ENCODE measurements around the gene ATP1B1.

The ATP1B1 gene

GRCh38 chr1:169133228-169133576, 26.7 kb downstream of the ATP1B1 start:
- in situ Hi-C loops (cut with MboI; ENCODE audit: low sequenced_read_pairs, unreplicated experiment): no loop called here
- DNase-seq (ENCODE audit: low spot score): no peak
- no peak for TF ChIP-seq CTCF (IDR thresholded peaks at IDR 0.05; ENCODE audit: borderline replicate concordance, control extremely low read depth, extremely low read depth, insufficient read depth, missing control alignments)

- peak; percentile 53 for TF ChIP-seq CTCF (IDR thresholded peaks at IDR 0.05; ENCODE audit: borderline replicate concordance, control extremely low read depth, extremely low read depth, insufficient read depth, missing control alignments)
- in situ Hi-C loops (cut with MboI; ENCODE audit: low sequenced_read_pairs, unreplicated experiment): no loop called here
- DNase-seq (ENCODE audit: low spot score): no peak
These were observed 27.5 kb downstream of the ATP1B1 start for GRCh38 chr1:169133801-169134502.

- TF ChIP-seq CTCF (IDR thresholded peaks at IDR 0.05; ENCODE audit: borderline replicate concordance, control extremely low read depth, extremely low read depth, insufficient read depth, missing control alignments): no peak
- in situ Hi-C loops (cut with MboI; ENCODE audit: low sequenced_read_pairs, unreplicated experiment): no loop called here
- DNase-seq (ENCODE audit: low spot score): no peak
These were observed 30.9 kb downstream of the ATP1B1 start for GRCh38 chr1:169137357-169137756.

- DNase-seq (ENCODE audit: low spot score): peak; percentile 72
- in situ Hi-C loops (cut with MboI; ENCODE audit: low sequenced_read_pairs, unreplicated experiment): no loop called here
- no peak for TF ChIP-seq CTCF (IDR thresholded peaks at IDR 0.05; ENCODE audit: borderline replicate concordance, control extremely low read depth, extremely low read depth, insufficient read depth, missing control alignments)
These were observed 32.6 kb downstream of the ATP1B1 start for GRCh38 chr1:169138866-169139670.

- no peak for DNase-seq (ENCODE audit: low spot score)
- in situ Hi-C loops (cut with MboI; ENCODE audit: low sequenced_read_pairs, unreplicated experiment): no loop called here
- TF ChIP-seq CTCF (IDR thresholded peaks at IDR 0.05; ENCODE audit: borderline replicate concordance, control extremely low read depth, extremely low read depth, insufficient read depth, missing control alignments): no peak
These were observed 34.9 kb downstream of the ATP1B1 start for GRCh38 chr1:169141356-169141755.

GRCh38 chr1:169142129-169142528, 35.6 kb downstream of the ATP1B1 start:
- no peak for TF ChIP-seq CTCF (IDR thresholded peaks at IDR 0.05; ENCODE audit: borderline replicate concordance, control extremely low read depth, extremely low read depth, insufficient read depth, missing control alignments)
- in situ Hi-C loops (cut with MboI; ENCODE audit: low sequenced_read_pairs, unreplicated experiment): no loop called here
- DNase-seq (ENCODE audit: low spot score): no peak

Measured in GM13976 (cell line).